ENCODE results near the gene MARCHF10.

DNA sequence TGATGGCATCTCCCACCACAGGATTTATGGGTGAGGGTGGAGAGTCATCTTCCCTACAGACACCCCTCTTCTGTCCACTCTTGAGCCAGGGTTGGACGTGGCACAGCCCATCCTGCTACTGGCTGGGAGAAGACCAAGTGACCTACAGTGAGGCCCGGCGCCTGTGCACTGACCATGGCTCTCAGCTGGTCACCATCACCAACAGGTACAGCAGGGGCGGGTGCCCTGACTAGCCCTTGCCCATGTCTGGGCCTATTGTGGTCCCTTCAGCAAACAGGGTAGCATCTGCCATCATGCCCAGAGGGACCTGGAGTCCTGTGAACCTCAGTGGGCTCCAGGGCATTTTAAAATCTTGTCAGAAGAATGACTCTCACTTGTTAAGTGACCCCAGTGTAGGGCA lies 132.4 kb downstream of the MARCHF10 start:
- TF ChIP-seq, protein P1, sequence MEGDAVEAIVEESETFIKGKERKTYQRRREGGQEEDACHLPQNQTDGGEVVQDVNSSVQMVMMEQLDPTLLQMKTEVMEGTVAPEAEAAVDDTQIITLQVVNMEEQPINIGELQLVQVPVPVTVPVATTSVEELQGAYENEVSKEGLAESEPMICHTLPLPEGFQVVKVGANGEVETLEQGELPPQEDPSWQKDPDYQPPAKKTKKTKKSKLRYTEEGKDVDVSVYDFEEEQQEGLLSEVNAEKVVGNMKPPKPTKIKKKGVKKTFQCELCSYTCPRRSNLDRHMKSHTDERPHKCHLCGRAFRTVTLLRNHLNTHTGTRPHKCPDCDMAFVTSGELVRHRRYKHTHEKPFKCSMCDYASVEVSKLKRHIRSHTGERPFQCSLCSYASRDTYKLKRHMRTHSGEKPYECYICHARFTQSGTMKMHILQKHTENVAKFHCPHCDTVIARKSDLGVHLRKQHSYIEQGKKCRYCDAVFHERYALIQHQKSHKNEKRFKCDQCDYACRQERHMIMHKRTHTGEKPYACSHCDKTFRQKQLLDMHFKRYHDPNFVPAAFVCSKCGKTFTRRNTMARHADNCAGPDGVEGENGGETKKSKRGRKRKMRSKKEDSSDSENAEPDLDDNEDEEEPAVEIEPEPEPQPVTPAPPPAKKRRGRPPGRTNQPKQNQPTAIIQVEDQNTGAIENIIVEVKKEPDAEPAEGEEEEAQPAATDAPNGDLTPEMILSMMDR (IDR thresholded peaks at IDR 0.05): no peak
- no peak for TF ChIP-seq POLR2A (IDR thresholded peaks at IDR 0.05)

All from testis (tissue), 2 donors.